Right cardiac atrium (tissue), 5 donors: ENCODE data around the gene TLX2. TPM values are rescaled to one million over a fixed set of nuclear protein-coding genes. Genes with fewer than 3 reads are reported as not detected.
A peak's percentile ranks its signal among the peaks of the same experiment; 100 is the strongest.

Experiments used
- ATAC-seq, 2 donors: fragments of 200-7000 bp; cut with Tn5 transposase; one replicate each; pipeline versions ENCODE4 v1.8.0 to v1.9.1; 2020; ENCODE audit warnings: moderate library complexity in 2 of 2, mild to moderate bottlenecking in 1 of 2
- DNase-seq, 3 donors: peaks; one replicate each; pipeline ENCODE4 v3.0.0-alpha.2; 2020
- H3K27ac ChIP-seq: one replicate; pipeline ENCODE4 v1.5.1; 2013; ENCODE audit warnings: mild to moderate bottlenecking, low read length, control low read depth, moderate library complexity
- H3K27me3 ChIP-seq: one replicate; pipeline ENCODE4 v1.6.1; 2013; ENCODE audit not compliant: control insufficient read depth, insufficient read depth
- H3K4me1 ChIP-seq: one replicate; pipeline ENCODE4 v1.6.1; 2013; ENCODE audit warnings: low read length; ENCODE audit not compliant: control insufficient read depth, insufficient read depth
- H3K4me3 ChIP-seq: one replicate; pipeline ENCODE4 v1.5.1; 2013; ENCODE audit warnings: low read length, control low read depth
- H3K9me3 ChIP-seq: one replicate; pipeline ENCODE4 v1.6.1; 2013; ENCODE audit warnings: low read length; ENCODE audit not compliant: control insufficient read depth
- WGBS: extraction: QIAGEN DNeasy Blood & Tissue Kit; methylation state at CpG from one replicate; pipeline ENCODE4 v1.1.7; 2013; 5-methylcytosine and 5-hydroxymethylcytosine counted together
- intact Hi-C, 4 donors: fragments of 100-400 bp; cut with DNase I; formaldehyde crosslinking; loops; one replicate each; pipeline versions ENCODE4 v1.11.0 to v1.14.0; 2022 to 2023
- polyA plus RNA-seq: library from polyadenylated mRNA; stranded (reverse); fragments of 200-250 nt; gene quantifications from one replicate; pipeline ENCODE4 v1.2.3, GENCODE V29; 2013
- total RNA-seq, 4 donors: library from RNA; stranded (reverse); fragmentation: NEBNext Ultra II Directional; extraction: Animal tissue kit (Norgen Biotek cat#: 25700); gene quantifications; one replicate each; pipeline ENCODE4 v1.2.1, GENCODE V29; 2021
- donor health status: healthy with polysubstance abuse.
- donor health status: DM: no; HTN: yes; CAD: no.
- donor health status: DM: no; HTN: no; CAD: no.
- donor health status: DM: no; HTN: yes; CAD: no; lungs with severe emphysema.
- donor health status: DM: yes; HTN: yes; CAD: no.

Gene TLX2
- total and polyA plus RNA-seq, 5 donors, result 0.05 TPM; not detected in 4

DNA sequence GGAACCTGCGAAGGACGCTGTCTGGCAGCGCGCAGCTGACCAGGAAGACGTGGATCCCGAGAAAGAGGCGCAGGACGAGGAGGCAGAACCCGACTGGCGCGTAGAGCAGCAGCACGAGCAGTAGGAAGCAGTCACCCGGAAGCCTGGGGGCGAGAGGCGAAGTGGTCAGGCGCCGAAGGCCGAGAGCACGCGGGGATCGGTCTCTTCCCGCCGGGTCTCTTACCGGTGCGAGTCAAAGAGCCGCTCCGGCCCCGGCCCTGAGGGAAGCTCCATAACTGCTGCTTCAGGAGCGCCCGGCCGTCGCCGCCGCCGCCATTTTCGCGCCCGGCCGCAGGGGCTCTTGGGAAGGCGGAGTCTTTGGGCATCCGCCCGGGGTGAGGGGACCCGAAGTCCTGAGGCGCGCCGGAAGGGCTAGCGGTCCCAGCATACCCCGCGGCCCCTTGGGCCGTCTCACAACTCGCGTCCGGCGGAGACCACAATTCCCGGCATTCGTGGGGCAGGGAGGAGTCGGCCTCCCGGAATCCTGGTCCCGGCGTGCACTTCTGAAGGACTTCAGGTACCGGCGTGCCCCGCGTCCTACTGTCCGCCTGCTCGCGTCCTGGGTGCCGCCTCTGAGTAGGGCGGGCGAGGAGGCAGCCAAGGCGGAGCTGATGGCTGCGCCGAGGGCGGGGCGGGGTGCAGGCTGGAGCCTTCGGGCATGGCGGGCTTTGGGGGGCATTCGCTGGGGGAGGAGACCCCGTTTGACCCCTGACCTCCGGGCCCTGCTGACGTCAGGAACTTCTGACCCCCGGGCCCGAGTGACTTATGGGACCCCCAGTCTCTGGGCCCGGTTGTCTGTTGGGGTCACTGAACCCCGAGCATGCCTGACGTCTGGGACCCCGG is 15.3 kb downstream of the TLX2 start, which contains the start of the genes AUP1 and HTRA2:
AUP1 (minus strand) TSS at position 350 of the 882 bp plus-strand sequence; CDS start at position 273, 77 bp downstream.
HTRA2 (plus strand) TSS at position 577 of the 882 bp plus-strand sequence; CDS start at position 651, 74 bp downstream.
- no peaks in the 10 kb centered on the region for H3K27me3 ChIP-seq
- ATAC-seq, result peak; percentile 97
- H3K9me3 ChIP-seq, result no peaks in the 10 kb centered on the region
- peak within 1 kb of the TSS; percentile 92 for H3K4me3 ChIP-seq
- peak within 1 kb of the TSS; percentile 85 for H3K27ac ChIP-seq
- H3K4me1 ChIP-seq, result peaks cover 3% of the 10 kb centered on the region
- under 1% methylated on average over 87 of the region's 87 CpGs for WGBS
- DNase-seq, result peak; percentile 99
- intact Hi-C loops, result loop anchor here in 2 of 4 donors (2.0 to 10.0 kb wide), 2 partner anchors 47 to 55 kb away; partner anchors contain the start of genes CCDC142 (in 1 of the 2) and TTC31 (in 1 of the 2)

- Histone ChIP-seq H3K4me3 (peak overlapping the region; percentile 85), H3K9me3 (no peaks in the 10 kb centered on the region), H3K27me3 (no peaks in the 10 kb centered on the region), H3K27ac (peak overlapping the region; percentile 61), H3K4me1 (peaks cover 3% of the 10 kb centered on the region)
- peak; percentile 32 to 54 for ATAC-seq
- intact Hi-C loops, result loop anchor here in 1 of 4 donors (10.0 kb wide), 1 partner anchor 54 kb away; no protein-coding TSS in a partner anchor
- peak; percentile 56 to 84 (median 80) for DNase-seq
- 1% methylated on average over 54 of the region's 54 CpGs for WGBS
Observed at GRCh38 chr2:74530239-74531187, 16.3 kb downstream of the TLX2 start.

GRCh38 chr2:74531666-74532065 is 17.4 kb downstream of the TLX2 start:
- Histone ChIP-seq H3K27ac (no peak overlapping the region), H3K4me1 (peaks cover 3% of the 10 kb centered on the region), H3K4me3 (no peak overlapping the region), H3K27me3 (no peaks in the 10 kb centered on the region), H3K9me3 (no peaks in the 10 kb centered on the region)
- intact Hi-C loops, result loop anchor here in 1 of 4 donors (10.0 kb wide), 1 partner anchor 53 kb away; no protein-coding TSS in a partner anchor
- WGBS, result 77% methylated on average over 7 of the region's 7 CpGs
- DNase-seq (no peak), ATAC-seq (no peak)

GRCh38 chr2:74532222-74532621 is 18.0 kb downstream of the TLX2 start:
- no peaks in the 10 kb centered on the region for H3K9me3 ChIP-seq
- intact Hi-C loops, result loop anchor here in 1 of 4 donors (10.0 kb wide), 1 partner anchor 53 kb away; no protein-coding TSS in a partner anchor
- ATAC-seq (no peak), DNase-seq (no peak)
- no peak overlapping the region for H3K4me3 ChIP-seq
- H3K27ac ChIP-seq, result no peak overlapping the region
- peaks cover 3% of the 10 kb centered on the region for H3K4me1 ChIP-seq
- no peaks in the 10 kb centered on the region for H3K27me3 ChIP-seq

- Histone ChIP-seq H3K4me3 (no peak overlapping the region), H3K9me3 (no peaks in the 10 kb centered on the region), H3K27me3 (no peaks in the 10 kb centered on the region), H3K27ac (no peak overlapping the region), H3K4me1 (peaks cover 3% of the 10 kb centered on the region)
- ATAC-seq (no peak), DNase-seq (no peak)
- intact Hi-C loops, result loop anchor here in 1 of 4 donors (10.0 kb wide), 1 partner anchor 51 kb away; no protein-coding TSS in a partner anchor
- WGBS, result 79% methylated on average over 4 of the region's 4 CpGs
Observed at GRCh38 chr2:74533464-74533863, 19.2 kb downstream of the TLX2 start.

DNA sequence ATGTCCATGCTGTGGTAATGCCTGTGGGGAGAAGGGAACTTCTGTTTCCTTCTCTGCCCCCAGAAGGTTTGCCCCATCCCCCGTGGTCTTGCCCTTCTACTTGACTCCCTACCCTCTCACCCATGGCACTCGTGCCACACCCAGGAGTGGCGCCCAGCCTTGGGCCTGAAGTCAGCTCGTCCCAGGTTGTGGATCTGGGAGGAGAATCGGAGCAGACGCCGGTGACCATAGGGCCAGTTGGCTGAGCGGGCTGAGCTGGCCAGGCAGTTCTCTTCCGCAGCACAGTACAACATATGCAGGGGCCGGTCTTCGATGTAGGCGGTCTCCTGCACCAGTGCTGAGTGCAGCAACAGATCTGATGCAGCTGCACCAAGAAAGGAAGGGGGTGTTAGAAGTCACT is 20.2 kb downstream of the TLX2 start:
- H3K9me3 ChIP-seq, result no peaks in the 10 kb centered on the region
- H3K4me1 ChIP-seq, result peaks cover 3% of the 10 kb centered on the region
- H3K27me3 ChIP-seq, result no peaks in the 10 kb centered on the region
- DNase-seq (no peak), ATAC-seq (no peak)
- intact Hi-C loops, result loop anchor here in 1 of 4 donors (10.0 kb wide), 1 partner anchor 50 kb away; no protein-coding TSS in a partner anchor
- no peak overlapping the region for H3K27ac ChIP-seq
- WGBS, result 79% methylated on average over 12 of the region's 12 CpGs
- H3K4me3 ChIP-seq, result no peak overlapping the region

GRCh38 chr2:74535440-74535965 is 21.3 kb downstream of the TLX2 start:
- Histone ChIP-seq H3K9me3 (no peaks in the 10 kb centered on the region), H3K4me1 (peaks cover 3% of the 10 kb centered on the region), H3K27me3 (no peaks in the 10 kb centered on the region), H3K4me3 (no peak overlapping the region), H3K27ac (no peak overlapping the region)
- intact Hi-C loops, result loop anchor here in 1 of 4 donors (10.0 kb wide), 1 partner anchor 49 kb away; no protein-coding TSS in a partner anchor
- no peak for ATAC-seq
- WGBS, result 90% methylated on average over 10 of the region's 10 CpGs
- no peak for DNase-seq

DNA sequence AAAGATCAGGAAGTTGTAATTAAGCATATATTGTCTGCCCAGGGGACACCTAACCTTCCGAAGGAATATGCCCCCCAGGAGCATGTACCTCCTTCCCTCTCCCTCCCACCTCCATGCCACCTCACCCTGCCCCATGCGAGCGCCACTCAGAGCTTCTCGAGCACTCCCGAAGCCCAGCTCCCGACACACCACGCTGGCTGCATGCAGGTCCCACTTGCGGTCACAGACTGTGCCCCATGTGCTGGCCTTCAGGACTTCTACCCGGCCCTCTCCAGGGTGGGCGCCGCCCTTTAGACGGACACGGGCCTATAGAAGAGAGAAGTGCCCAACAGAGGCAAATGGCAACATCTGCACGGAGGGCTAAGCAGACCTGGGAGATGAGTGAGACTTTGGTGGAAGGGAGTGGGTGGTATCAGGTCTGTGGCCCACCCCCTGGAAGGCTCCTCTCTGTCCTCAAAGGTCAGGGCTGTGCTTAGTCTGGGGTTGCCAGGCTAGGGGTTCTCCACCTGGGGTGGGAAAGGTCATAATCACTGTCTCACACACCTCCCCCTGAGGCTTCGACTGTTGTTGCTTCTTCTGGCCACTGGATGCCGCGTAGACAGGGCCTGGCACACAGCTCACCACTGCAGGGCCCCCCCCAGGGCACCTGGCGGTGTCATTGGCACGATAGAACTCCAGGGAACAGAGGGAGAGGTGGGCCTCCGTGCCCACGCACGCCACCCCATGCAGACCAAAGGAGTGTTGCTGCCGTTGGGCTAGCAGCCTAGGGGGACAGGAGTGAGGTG is 22.1 kb downstream of the TLX2 start:
- no peaks in the 10 kb centered on the region for H3K9me3 ChIP-seq
- intact Hi-C loops, result loop anchor here in 1 of 4 donors (10.0 kb wide), 1 partner anchor 48 kb away; no protein-coding TSS in a partner anchor
- H3K4me1 ChIP-seq, result peaks cover 3% of the 10 kb centered on the region
- H3K27ac ChIP-seq, result no peak overlapping the region
- 84% methylated on average over 23 of the region's 23 CpGs for WGBS
- DNase-seq (no peak), ATAC-seq (no peak)
- H3K27me3 ChIP-seq, result no peaks in the 10 kb centered on the region
- no peak overlapping the region for H3K4me3 ChIP-seq

DNA sequence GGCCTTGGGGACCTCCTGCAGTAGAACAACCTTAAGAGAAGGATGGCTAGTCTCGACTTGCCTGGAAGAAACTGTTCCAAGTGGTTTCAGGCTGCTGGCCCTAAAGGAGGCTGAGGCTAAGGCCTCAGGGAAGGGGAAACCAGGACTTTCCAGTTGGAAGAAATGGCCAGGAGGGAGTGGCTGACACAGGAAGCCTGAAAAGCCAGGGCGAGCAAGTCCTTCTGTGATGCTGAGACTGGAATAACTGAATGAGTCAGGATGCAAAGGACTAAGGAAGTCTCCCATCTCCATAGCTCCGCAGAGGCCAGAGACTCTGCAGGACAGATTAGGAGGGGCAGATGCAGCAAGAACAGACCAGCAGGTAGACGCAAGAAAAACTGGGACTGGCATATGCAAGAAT is 22.9 kb downstream of the TLX2 start:
- Histone ChIP-seq H3K27me3 (no peaks in the 10 kb centered on the region), H3K4me1 (no peaks in the 10 kb centered on the region), H3K27ac (no peak overlapping the region), H3K4me3 (no peak overlapping the region), H3K9me3 (no peaks in the 10 kb centered on the region)
- intact Hi-C loops, result loop anchor here in 1 of 4 donors (10.0 kb wide), 1 partner anchor 48 kb away; no protein-coding TSS in a partner anchor
- DNase-seq (no peak), ATAC-seq (no peak)
- WGBS, result 62% methylated on average over 4 of the region's 4 CpGs
